HG02981 (cell line): ENCODE results near the gene FBN1.
A peak's percentile ranks its signal among the peaks of the same experiment; 100 is the strongest.

ENCODE experiments used
- ATAC-seq: cut with Tn5 transposase; IDR thresholded peaks from one replicate; pipeline ENCODE4 v1.9.1; 2021; ENCODE audit warnings: mild to moderate bottlenecking, moderate library complexity; ENCODE audit not compliant: unreplicated experiment

FBN1 gene

GRCh38 chr15:48653216-48653615 lies 7.7 kb upstream of the FBN1 start:
- no peak for ATAC-seq

- no peak for ATAC-seq
Measured at GRCh38 chr15:48652510-48653076, 7.1 kb upstream of the FBN1 start.

- no peak for ATAC-seq
Measured at GRCh38 chr15:48650931-48651330, 5.4 kb upstream of the FBN1 start.

GRCh38 chr15:48647962-48648361 lies 2.5 kb upstream of the FBN1 start:
- ATAC-seq, result no peak

- ATAC-seq, result no peak
Measured at GRCh38 chr15:48646331-48646730, 822 bp upstream of the FBN1 start.

- peak; percentile 38 for ATAC-seq
Measured at GRCh38 chr15:48644827-48645557, 517 bp downstream of the FBN1 start.

GRCh38 chr15:48644467-48644826 lies 1.1 kb downstream of the FBN1 start:
- ATAC-seq, result no peak

GRCh38 chr15:48643776-48644466 lies 1.6 kb downstream of the FBN1 start:
- no peak for ATAC-seq

- no peak for ATAC-seq
Measured at GRCh38 chr15:48643206-48643605, 2.3 kb downstream of the FBN1 start.

- no peak for ATAC-seq
Measured at GRCh38 chr15:48642795-48643194, 2.7 kb downstream of the FBN1 start.

- ATAC-seq, result no peak
Measured at GRCh38 chr15:48641416-48641815, 4.1 kb downstream of the FBN1 start.

GRCh38 chr15:48638963-48639362 lies 6.5 kb downstream of the FBN1 start:
- ATAC-seq, result no peak

- no peak for ATAC-seq
Measured at GRCh38 chr15:48637639-48638038, 7.9 kb downstream of the FBN1 start.

- no peak for ATAC-seq
Measured at GRCh38 chr15:48636511-48636910, 9.0 kb downstream of the FBN1 start.

- ATAC-seq, result no peak
Measured at GRCh38 chr15:48634893-48635292, 10.6 kb downstream of the FBN1 start.

- ATAC-seq, result no peak
Measured at GRCh38 chr15:48634096-48634495, 11.4 kb downstream of the FBN1 start.

- no peak for ATAC-seq
Measured at GRCh38 chr15:48632651-48633050, 12.9 kb downstream of the FBN1 start.

GRCh38 chr15:48631176-48631770 lies 14.2 kb downstream of the FBN1 start:
- ATAC-seq, result no peak

GRCh38 chr15:48630245-48630644 lies 15.3 kb downstream of the FBN1 start:
- no peak for ATAC-seq

- no peak for ATAC-seq
Measured at GRCh38 chr15:48628832-48629231, 16.7 kb downstream of the FBN1 start.

GRCh38 chr15:48627260-48627940 lies 18.1 kb downstream of the FBN1 start:
- no peak for ATAC-seq
